ENCODE data around the gene OR10H5. TPM values are rescaled to one million over a fixed set of nuclear protein-coding genes. Genes with fewer than 3 reads are reported as not detected.
"Not testable (repeated sequence)": the region's sequence is repeated elsewhere in the genome, so short reads cannot be mapped to it uniquely, and the experiment has no call there.

The OR10H5 gene
- total RNA-seq, 1 donor from 2014 or later: not detected

GRCh38 chr19:15843894-15844222 is 56.4 kb downstream of the OR10H5 start:
- DNase-seq (ENCODE audit: low read depth in 2 of 2): not testable (repeated sequence)

GRCh38 chr19:15846923-15847322 is 59.5 kb downstream of the OR10H5 start:
- DNase-seq (ENCODE audit: low read depth in 2 of 2): no peak

DNA sequence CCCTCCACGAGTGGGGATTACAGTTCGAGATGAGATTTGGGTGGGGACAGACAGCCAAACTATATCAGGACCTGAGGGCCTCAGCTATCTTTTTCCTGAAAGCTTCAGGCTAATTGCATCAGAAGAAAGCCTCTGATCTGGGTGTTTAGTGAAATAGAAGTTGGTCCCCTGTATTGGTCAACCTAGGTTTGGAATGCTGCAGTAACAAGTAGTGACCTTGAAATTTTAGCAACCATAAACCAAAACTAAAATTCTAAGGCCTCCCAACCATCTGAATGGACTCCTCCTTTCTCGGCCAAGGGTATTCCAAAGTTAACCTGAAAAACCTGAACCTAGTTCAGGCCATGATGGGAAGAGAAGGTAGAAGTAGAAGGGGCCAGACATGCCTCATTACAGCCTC is 62.9 kb downstream of the OR10H5 start:
- DNase-seq (ENCODE audit: low read depth in 2 of 2): no peak

Other genes with a start within 250 kb of the OR10H5 start
- not detected in 2 replicates for gene CYP4F8, start 172.4 kb upstream of the OR10H5 start, total RNA-seq
- not detected in 2 replicates for gene CYP4F3, start 146.8 kb upstream of the OR10H5 start, total RNA-seq
- not detected in 2 replicates for gene CYP4F12, start 114.6 kb upstream of the OR10H5 start, total RNA-seq
- not detected in 2 replicates for gene OR10H2, start 59.6 kb upstream of the OR10H5 start, total RNA-seq
- not detected in 2 replicates for gene OR10H3, start 49.7 kb upstream of the OR10H5 start, total RNA-seq
- not detected in 2 replicates for gene OR10H1, start 28.0 kb downstream of the OR10H5 start, total RNA-seq
- gene CYP4F2, start 110.4 kb downstream of the OR10H5 start, total RNA-seq: 0.22 TPM in 1 of 2 replicates, not detected in the other
- not detected in 2 replicates for gene CYP4F11, start 146.9 kb downstream of the OR10H5 start, total RNA-seq
- not detected in 2 replicates for gene OR10H4, start 161.3 kb downstream of the OR10H5 start, total RNA-seq